A204.1 (cell line): ENCODE results near the gene SLC2A10.
A peak's percentile ranks its signal among the peaks of the same experiment; 100 is the strongest.

Experiments used
- FAIRE-seq: peaks from 2 replicates; lab custom pipeline; 2012; peaks lifted over from hg19 to GRCh38; lab: Jason Lieb, UNC

The SLC2A10 gene

DNA sequence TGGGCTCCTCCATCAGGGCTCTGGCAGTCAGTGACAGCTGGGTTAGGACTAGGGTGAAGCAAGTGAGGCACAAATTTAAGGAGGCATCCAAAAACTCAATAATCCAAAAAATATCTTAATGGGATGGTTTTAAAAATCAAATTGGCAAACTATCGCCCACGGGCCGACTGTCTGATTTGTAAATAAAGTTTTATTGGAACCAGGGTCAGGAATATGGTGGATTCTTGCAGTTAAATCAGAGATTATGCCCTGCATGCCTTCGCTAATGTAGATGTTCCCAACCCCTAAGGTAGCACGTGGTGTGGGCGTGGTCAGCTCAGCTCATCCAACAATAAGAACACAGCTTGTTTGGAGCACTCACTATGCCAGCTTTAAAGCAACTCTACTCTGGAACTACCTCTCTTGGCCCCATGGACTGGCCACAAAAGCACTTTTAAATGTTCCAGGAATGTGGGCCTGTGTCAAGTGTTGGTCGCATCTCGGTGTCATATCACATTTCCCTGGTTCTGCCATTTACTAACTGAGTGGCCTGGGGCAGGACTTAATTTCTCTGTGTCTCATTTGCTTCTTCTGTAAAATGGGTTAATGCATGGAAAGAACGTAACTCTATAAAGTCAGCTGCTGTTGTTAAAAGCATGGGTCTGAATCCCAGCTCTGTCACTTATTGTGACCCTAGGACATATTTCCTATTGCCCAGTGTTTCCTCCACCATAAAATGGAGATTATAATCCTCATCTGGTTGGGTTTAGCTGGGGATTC is 27.2 kb upstream of the SLC2A10 start:
- FAIRE-seq: no peak

DNA sequence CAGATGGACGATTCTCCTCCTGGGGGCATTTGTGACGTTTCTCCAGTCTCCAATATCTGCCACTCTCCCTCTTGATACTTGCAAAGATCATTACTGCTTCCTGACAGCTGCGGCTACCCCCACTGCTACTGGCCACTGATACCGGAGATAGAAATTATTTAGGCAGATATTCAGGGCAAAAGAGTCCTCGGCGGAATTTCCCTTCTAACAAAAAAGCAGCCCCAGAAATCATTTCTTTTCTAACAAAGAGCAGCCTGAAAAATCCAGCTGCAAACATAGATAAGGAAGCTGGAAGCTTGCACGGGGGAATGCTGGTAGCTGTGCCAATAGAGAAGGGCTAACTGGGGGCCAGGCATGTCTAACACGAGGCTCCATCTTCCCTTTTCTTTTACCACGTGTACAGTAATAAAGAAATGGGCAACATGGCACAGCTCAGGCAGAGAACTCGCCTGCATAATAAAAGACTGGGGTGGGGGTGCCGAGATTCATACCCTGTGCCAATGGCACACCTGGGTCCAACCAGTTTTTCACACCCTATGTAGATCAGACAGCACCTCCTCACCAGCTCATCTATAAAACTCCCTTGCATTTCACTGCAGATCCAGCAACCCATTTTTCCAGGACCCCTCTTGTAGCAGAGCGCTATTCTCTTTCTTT is 26.3 kb upstream of the SLC2A10 start:
- no peak for FAIRE-seq

DNA sequence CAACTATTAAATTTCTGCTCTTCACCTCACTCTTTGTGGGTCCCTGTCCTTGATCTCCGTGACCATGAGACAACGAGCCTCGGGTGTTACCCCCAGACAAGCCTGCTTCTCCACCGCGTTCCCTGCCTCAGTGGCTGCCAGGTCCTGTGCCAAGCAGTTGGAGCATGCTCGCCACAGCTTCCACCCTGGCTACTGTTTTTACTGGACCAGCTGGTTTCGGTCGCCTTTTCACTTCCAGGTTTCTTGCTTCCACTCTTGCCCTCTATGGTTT is 25.8 kb upstream of the SLC2A10 start:
- FAIRE-seq: no peak

DNA sequence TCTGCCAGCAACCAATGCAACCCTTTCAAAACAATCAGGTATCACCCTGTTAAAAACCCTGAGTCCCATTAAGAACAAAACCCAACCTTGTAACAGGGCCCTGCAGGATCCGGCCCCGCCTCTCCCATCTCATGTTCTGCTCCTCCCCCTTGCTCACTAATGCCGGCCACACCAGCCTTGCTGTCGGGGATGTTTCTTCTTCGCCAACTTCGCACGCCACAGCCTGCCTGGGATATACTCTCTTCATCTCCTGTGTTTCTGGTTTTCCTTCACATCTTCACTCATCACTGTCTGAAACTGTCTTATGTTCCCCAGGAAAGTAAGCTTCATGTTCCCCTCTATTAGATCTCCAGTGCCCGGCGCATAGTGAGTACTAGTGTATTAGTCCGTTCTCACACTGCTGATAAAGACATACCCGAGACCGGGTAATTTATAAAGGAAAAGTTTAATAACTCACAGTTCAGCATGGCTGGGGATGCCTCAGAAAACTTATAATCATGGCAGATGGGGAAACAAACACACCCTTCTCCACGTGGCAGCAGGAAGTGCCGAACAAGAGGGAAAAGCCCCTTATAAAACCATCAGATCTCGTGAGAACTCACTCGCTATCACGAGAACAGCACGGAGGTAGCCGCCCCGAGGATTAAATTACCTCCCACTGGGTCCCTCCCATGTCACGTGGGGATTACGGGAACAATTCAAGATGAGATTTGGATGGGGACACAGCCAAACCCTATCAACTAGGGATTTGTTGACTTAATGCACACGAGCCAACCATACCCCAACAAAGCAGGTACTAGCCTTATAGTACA is 25.3 kb upstream of the SLC2A10 start:
- no peak for FAIRE-seq

DNA sequence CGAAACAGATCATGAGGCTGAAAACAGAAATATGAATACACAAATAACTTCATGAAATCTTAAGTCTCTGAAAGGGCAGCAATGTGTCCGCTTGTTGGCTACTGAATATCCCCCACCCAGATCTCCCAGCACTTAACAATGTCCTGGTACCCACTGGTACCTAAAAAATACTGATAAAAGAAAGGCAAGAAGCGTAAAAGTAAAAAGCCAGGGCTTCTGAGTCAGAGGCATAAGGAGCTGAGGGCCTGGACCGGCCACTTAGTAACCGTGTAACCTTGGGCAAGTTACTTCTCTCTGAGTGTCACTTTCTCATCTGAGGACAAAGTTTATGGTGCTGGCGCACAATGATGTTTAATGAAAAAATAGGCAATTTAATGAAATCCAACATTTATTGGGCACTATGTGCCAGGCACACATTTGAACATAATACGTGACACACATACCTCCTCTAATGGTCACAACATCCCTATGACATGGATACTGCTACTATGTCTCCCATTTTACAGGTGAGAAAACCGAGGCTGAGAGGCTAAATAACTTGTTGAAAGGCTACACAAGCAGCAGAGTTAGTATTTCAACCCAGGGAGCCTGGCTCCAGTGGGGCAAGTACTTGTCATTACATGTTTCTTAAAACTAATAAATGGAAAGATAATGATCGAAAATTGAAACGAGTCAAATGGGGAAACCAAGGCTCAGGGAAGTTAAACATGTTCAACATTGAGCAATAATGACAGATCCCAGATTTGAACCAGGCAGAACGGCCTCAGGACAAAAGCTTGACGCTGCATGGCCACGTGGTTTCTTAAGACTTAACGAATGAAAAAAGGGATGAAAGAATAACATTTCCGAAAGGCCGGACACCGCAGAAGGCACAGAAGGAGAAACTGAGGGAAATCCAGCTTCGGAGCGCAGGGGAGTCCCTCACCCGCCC is 21.0 kb upstream of the SLC2A10 start:
- FAIRE-seq: no peak

DNA sequence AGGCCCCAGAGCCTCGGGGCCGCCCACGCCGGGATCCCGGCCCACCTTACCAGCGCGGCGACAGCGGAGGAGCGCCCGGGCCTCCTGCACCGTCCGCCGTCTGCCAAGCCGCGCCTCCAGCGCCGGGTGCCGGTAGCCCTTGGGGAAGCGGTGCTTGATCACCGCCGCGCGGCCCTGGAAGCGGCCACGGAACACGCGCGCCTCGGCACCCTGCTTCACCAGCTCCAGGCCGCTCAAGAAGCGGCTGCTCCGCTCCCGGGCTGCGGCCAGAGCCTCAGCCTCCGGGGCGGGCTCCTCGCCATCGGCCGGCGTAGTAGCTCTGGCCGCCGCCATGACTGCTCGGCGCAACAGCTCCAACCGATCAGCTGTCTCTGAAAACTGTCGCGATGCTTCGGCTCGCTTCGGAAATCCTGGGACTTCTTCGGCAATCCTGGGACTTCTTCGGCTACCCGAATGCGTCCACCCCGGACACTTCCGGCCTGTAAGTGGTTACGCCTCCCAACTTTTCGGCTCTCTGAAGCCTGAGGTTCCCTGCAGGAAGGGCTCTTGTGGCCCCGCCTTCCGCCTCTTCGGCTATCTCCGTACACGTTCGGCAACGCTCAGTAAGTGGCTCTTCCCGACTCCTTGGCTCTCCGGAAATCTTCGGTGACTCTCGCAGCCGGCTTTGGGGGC is 20.2 kb upstream of the SLC2A10 start, which contains the start of gene TP53RK:
TP53RK (minus strand) TSS at position 363 of the 672 bp plus-strand sequence; CDS start at position 333, 30 bp downstream.
- FAIRE-seq: peak; percentile 99

DNA sequence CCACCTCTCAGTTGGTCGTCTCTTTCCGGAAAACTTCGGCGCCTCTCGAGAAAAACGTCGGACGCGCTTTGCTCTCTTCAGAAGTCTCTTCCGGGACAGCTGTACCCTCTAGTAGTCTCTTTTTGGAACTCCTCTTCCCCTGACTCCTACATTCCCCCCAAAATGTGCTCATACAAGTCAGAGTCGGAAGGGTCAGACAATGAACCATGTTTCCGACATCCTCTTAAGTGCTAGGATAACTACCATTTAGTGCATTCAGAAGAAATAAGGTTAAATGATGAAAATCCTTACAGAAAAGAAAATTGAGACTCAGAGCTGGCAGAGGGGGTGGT is 19.7 kb upstream of the SLC2A10 start:
- no peak for FAIRE-seq

DNA sequence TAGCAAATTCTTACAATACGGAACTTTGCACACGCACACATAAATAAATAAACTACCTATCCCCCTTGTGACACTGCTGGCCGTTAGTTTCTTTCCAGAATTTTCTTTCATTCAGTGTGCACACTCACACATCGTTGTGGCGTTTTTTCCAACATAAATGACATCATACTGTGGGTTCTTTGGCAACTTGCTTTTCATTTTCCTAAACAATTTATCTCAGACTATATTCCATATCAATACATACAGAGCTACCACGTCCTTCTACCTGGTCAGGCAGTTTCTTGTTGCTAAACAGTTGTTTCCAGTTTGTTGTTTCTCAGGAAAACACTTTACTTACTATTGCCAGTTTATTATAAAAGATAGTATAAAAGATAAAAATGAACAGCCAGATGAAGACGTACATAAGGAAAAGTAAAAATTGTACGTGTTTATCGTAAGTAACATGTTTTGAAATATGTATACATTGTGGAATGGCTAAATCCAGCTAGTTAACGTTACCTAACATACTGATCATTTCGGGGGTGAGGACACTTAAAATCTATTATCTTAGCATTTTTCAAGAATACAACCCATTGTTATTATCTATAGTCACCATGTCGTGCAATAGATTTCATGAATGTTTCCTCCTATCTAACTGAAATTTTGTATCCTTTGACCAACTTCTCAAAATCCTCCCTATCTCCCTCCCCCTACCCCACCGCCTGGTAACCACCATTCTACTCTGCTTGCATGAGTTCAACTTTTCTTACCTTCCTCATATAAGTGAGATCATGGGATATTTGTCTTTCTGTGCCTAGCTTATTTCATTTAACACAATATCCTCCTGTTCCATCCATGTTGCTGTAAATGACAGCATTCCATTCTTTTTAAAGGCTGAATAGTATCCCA is 19.0 kb upstream of the SLC2A10 start:
- no peak for FAIRE-seq

DNA sequence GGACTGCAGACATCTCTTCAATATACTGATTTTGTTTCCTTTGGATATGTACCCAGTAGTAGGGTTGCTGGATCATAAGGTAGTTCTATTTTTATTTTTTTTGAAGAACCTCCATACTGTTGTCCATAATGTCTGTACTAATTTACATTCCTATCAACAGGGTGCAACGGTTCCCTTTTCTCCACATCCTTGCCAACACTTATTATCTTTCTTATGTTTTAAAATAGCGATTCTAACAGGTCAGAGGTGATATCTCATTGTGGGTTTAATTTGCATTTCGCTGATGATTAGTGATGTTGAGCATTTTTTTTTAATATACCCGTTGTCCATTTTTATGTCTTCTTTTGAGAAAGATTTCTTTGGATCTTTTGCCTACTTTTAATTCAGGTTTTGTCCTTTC is 18.3 kb upstream of the SLC2A10 start:
- FAIRE-seq: no peak

DNA sequence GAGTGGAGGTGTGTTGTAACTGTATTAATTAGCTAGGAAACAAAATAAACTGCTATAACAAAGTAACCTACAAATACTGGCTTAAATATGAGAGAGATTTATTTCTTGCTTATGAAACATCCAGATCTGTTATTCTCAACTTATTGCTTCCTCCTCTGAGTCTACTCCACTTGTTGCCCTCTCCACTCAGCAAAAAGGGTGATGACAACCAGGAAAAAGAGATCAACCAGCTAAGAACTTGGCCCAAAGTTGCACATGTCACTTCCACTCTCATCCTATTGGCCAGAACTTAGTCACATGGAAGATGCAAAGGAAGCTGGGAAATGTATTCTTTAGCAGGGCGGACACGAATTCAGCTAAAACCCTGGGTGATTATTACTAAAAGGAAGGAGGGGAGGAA is 15.0 kb upstream of the SLC2A10 start:
- no peak for FAIRE-seq

DNA sequence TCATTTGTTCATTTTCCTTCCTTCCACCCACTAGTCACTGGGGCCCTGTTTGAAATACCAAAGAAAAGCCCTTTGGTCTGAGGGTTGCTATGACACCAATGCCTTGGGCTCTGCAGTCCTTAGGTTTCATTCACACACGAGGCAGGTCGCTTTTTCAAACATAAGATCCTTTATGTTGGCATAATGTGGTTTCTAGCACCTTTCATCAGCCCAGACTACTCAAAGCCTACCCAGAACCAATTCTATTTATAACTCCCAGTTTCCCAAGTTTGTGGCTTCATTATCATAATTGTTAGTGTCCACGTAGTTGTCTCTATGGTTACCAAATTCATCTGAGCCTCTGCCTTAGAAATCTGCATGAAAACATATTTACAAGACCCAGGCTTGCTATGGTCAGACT is 13.6 kb upstream of the SLC2A10 start:
- no peak for FAIRE-seq

DNA sequence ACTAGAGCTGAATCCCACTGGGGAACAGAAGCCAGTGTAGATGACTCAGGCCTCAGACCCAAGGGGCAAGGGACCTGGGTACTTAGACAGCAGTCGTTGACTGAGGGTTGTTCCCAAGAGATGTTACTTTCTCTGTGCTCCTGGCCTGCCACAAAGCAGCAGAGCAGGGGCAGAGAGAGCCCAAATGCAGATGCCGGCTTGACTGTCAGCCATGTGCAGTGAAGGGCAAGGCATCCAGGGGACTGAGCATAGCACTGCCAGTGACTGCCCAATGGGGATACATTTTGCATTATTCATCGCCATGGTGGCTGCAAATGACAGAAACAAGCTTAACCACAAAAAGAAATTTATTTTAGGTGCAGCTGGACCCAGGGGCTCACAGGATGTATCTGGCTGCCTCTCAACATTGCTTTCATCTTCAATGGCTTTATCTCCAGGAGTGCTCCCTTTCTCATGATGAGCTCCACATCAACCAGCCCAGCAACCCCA is 12.6 kb upstream of the SLC2A10 start:
- FAIRE-seq: no peak

DNA sequence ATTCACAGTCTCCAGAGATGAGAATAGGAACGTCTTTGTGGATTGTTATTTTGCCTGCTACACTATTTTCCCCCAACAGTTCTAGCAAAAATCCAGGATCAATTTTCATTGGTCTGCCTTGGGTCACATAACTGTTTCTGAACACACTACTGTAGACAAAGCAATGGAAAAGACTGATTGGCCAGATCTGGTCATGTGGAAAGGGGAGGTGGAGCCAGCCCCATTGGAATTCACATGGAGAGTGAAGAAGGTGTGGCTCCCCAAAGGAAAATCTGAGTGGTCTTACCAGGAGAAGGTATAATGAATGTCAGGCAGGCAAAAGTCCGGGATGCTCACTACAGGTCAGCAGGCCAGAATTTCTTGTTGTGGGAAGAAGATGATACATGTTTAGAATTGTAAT is 10.7 kb upstream of the SLC2A10 start:
- FAIRE-seq: no peak

DNA sequence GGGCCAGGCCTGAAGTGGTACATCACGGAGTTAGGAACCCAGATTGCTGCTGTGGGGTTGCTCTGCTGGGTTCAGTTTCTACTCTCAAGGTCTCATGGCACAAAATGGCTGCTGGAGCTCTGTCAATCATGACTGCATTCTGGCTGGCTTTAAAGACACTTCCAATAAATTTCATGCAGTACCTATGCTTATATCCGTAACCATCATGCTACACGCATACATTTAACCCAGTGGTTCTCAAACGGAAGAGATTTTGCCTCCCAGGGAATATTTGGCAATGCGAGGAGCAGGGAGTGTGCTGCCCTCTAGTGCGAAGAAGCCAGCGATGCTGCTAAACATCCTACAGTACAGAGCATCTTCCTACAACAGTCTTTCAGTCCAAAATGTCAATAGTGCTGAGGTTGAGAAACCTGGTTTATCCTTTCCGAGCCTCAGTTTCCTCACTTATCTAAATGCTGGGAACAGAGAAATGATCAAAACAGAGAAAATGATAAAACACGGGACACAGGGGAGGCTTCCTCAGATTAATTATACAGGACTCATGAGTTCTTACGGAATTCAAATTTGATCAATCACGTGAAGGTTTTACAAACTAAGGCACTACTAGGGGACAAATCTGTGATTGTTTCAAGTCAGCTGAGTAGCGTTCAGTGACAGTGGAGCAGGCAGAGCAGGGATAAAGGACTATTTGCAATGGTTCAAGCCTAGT is 9.6 kb upstream of the SLC2A10 start:
- no peak for FAIRE-seq

DNA sequence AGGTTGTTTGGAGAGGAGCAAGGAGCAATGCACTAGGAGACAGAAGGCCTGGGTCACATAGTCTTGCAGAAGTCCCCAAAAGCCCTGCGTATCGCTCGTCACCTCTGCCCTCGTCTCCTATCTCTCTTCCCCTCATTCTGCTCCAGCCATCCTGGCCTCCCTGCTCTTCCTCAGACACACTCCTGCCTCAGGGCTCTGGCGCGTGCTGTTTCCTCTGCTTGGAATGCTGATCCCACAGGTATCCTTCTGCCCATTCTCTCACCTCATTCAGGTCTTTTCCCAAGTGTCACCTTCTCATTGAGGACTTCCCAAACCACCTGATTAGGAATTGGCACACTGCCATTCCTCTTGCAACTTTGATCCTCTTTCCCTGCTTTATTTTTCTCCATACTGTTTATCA is 9.0 kb upstream of the SLC2A10 start:
- no peak for FAIRE-seq

DNA sequence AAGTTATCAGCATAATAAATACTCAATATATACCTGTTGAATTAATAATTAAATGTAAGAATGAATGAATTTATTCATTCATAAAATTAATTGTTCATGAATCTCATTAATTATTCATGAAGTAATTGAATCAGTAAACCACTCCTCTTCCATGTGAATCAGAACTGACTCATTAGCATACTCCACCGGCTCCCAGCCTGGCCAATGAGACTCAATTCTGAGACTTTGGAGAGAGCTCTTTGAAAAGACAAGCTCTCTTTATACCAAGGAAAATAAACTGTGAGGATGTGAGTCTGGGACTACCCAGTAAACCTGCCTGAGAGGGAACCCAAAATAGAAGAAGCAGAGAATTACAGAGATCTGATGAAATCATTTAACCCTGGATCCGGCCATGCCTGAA is 8.4 kb upstream of the SLC2A10 start:
- no peak for FAIRE-seq

DNA sequence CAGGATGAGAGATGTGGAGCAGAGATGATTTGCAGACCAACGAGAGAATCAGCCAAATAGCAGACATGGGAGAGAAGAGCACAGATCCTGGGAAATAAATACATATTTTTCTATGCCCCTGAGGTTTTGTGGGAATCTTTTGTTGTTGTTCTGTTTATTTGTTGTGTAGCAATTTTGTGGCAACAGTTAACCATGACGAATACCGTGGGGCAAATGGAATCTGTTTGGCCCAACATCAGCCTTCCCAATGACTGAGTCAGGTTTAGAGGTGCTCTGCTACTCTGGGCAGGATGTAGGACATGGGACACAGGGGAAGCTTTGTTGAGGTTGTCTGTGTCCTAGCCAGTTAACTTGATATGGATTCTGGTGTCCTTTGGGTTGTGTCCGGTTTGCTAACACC is 7.9 kb upstream of the SLC2A10 start:
- FAIRE-seq: no peak

DNA sequence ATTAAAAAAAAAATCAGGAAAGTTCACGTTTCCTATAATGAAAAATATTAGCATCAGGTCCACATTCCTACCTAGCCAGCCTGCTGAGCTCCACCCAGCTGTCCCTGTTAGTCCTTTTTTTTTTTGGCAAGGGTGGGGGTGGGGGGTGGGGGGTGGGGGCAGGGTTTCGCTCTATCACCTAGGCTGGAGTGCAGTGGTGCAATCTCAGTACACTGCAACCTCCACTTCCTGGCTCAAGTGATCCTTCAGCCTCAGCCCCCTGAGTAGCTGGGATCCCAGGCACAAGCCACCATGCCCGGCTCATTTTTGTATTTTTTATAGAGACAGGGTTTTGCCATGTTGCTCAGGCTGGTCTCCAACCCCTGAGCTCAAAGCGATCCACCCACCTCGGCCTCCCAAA is 7.5 kb upstream of the SLC2A10 start:
- no peak for FAIRE-seq

DNA sequence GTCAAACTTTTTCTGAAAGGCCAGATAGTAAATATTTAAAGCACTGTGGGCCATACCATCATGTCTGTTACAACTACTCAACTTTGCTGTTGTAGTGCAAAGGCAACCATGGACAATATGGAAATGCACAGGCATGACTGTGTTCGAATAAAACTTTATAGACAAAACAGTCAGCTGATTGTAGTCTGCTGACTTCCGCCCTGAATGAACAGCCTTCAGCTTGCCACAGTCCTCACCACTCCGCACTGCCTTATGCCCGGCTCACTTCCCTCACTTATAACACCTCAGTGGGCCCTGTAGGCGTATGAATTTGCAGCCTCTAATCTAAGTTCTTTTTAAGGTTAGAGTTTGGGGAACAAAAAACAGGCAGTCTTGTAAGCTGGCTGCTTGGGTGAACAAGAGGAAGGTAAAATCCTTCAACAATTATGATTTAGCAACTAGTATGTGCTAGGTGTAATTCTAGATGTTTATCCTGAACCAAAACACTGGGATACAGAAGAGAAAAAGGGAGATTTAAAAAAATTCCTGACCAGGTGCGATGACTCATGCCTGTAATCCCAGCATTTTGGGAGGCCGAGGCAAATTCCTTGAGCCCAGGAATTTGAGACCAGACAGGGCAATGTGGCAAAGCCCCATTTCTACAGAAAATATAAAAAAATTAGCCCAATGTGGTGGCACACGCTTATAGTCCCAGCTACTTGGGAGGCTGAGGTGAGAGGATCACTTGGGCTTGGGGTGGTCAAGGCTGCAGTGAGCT is 6.8 kb upstream of the SLC2A10 start:
- FAIRE-seq: no peak
